Esophagus muscularis mucosa (tissue), 4 donors: ENCODE data around the gene EMP3.

ENCODE experiments used
- EP300 ChIP-seq: sonication (generic); formaldehyde crosslinking; IDR thresholded peaks from one replicate; pipeline ENCODE4 v1.6.1; 2017; ENCODE audit warnings: antibody characterized with exemption
- POLR2A ChIP-seq: fragments of 450-650 bp; IDR thresholded peaks from one replicate; pipeline ENCODE4 v1.6.1; 2017; ENCODE audit warnings: antibody characterized with exemption, moderate library complexity, mild to moderate bottlenecking, low read depth
- POLR2AphosphoS5 ChIP-seq, 2 donors: sonication (generic); formaldehyde crosslinking; IDR thresholded peaks; one replicate each; pipeline ENCODE4 v1.6.1; 2017; ENCODE audit warnings: antibody characterized with exemption in 2 of 2
- TF ChIP-seq, protein P1 (sequence below), 3 experiments: fragments of 200-600 bp in 2 of 3; fragments of 450-650 bp in 1 of 3; sonication (generic) in 2 of 3; IDR thresholded peaks; one replicate each; pipeline ENCODE4 v1.5.1; 2017 to 2019; ENCODE audit warnings: antibody characterized with exemption in 3 of 3, mild to moderate bottlenecking in 2 of 3, moderate library complexity in 1 of 3

DNA sequence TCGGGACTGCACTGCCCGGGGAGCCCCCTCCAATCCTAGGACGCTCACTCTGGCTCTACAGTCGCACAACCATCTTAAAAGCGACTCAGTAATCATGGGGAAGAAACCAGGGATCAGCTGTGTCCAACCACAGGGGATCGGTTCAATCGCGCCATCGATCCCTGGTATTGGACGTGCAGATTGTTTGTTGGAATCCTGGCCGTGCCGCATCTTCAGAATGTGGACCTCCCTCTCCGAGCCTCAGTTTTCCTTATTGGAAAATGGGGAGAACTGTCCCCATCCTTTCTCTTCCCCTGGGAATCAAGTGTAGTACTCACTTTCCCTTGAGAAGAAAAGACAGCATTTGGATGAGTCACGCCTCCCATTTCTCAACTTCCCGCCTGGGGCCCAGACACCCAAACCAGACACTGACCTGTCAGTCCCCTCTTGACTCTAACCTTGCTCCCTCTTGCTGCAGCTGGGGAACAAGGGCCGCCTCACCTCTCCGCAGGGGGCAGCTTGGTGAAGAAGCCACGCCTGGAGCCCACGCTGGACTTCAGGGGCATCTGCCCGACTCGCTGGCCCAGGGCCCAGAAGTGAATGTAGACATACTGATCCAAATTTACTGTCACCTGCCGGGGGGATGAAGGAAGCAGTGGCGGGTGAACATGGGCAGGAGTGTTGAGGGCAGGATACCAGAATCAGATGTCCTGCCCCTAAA lies 17.6 kb downstream of the EMP3 start:
- TF ChIP-seq, protein P1, sequence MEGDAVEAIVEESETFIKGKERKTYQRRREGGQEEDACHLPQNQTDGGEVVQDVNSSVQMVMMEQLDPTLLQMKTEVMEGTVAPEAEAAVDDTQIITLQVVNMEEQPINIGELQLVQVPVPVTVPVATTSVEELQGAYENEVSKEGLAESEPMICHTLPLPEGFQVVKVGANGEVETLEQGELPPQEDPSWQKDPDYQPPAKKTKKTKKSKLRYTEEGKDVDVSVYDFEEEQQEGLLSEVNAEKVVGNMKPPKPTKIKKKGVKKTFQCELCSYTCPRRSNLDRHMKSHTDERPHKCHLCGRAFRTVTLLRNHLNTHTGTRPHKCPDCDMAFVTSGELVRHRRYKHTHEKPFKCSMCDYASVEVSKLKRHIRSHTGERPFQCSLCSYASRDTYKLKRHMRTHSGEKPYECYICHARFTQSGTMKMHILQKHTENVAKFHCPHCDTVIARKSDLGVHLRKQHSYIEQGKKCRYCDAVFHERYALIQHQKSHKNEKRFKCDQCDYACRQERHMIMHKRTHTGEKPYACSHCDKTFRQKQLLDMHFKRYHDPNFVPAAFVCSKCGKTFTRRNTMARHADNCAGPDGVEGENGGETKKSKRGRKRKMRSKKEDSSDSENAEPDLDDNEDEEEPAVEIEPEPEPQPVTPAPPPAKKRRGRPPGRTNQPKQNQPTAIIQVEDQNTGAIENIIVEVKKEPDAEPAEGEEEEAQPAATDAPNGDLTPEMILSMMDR (IDR thresholded peaks at IDR 0.05), result no peak
- no peak for TF ChIP-seq POLR2AphosphoS5 (IDR thresholded peaks at IDR 0.05)
- no peak for TF ChIP-seq POLR2A
- no peak for TF ChIP-seq EP300
